HCT116 (cell line): ENCODE measurements around the gene KCNA2. TPM values are rescaled to one million over a fixed set of nuclear protein-coding genes. Genes with fewer than 3 reads are reported as not detected.

ENCODE experiments used
- ATAC-seq: fragments of 200-7000 bp; cut with Tn5 transposase; 2 replicates; pipeline ENCODE4 v1.9.1; 2020; ENCODE audit warnings: mild to moderate bottlenecking, moderate library complexity
- BruUV-seq: library from RNA; stranded (reverse); fragments of 400-500 nt; replicated peaks from 2 replicates; lab custom pipeline; 2021; lab: Mats Ljungman, UMichigan
- CTCF ChIA-PET: fragments of 300-600 bp; sonication (Branson Sonifier 250); formaldehyde crosslinking; loops from one replicate; lab custom pipeline; 2021; ENCODE audit warnings: antibody characterized with exemption; lab: Charles Lee
- POLR2A ChIA-PET: fragments of 300-600, 350-600 bp; sonication (Branson Sonifier 250); formaldehyde crosslinking; loops from one replicate; lab custom pipeline; 2021; ENCODE audit warnings: antibody characterized with exemption; lab: Charles Lee
- RAD21 ChIA-PET, 2 experiments: fragments of 300-600 bp; sonication (Branson Sonifier 250); formaldehyde crosslinking; loops; one replicate each; lab custom pipeline; 2023; ENCODE audit warnings: low total read pairs in 2 of 2; ENCODE audit not compliant: uncharacterized antibody in 2 of 2, unreplicated experiment in 2 of 2, low non-redundant PET in 1 of 2; lab: Charles Lee
- DNase-seq: peaks from one replicate; pipeline ENCODE4 v3.0.0-alpha.2; 2010; ENCODE audit warnings: low read depth, low spot score
- H2AFZ ChIP-seq: fragments of 200-600 bp; shearing (Covaris generic), sonication (generic); 2 replicates; pipeline ENCODE4 v1.6.1; 2017; ENCODE audit warnings: low read depth, mixed run types, mixed read lengths, antibody characterized with exemption, low read length; ENCODE audit not compliant: poor library complexity, severe bottlenecking
- H3K27ac ChIP-seq: 2 replicates; pipeline ENCODE4 v1.5.1; 2012; ENCODE audit warnings: low read depth, low read length
- H3K27me3 ChIP-seq: fragments of 200-600 bp; sonication (generic); 2 replicates; pipeline ENCODE4 v1.6.1; 2016; ENCODE audit warnings: mixed run types, low read length, mixed read lengths; ENCODE audit not compliant: insufficient read depth
- H3K36me3 ChIP-seq, 2 experiments: fragments of 200-500 bp in 1 of 2; fragments of 200-600 bp in 1 of 2; sonication (Bioruptor generic) in 1 of 2; sonication (generic) in 1 of 2; 2 replicates each; pipeline versions ENCODE4 v1.5.1 to v1.6.1; 2014 to 2016; ENCODE audit warnings: low read length in 2 of 2, inconsistent platforms in 1 of 2, mixed read lengths in 1 of 2, mixed run types in 1 of 2; ENCODE audit not compliant: insufficient read depth in 2 of 2, control insufficient read depth in 1 of 2
- H3K4me1 ChIP-seq, 2 experiments: fragments of 200-600 bp in 1 of 2; sonication (generic) in 1 of 2; 2 replicates each; pipeline versions ENCODE4 v1.5.1 to v1.6.1; 2012 to 2017; ENCODE audit warnings: low read length in 2 of 2, inconsistent platforms in 1 of 2, mild to moderate bottlenecking in 1 of 2, mixed read lengths in 1 of 2, mixed run types in 1 of 2, moderate library complexity in 1 of 2; ENCODE audit not compliant: insufficient read depth in 2 of 2, control insufficient read depth in 1 of 2
- H3K4me2 ChIP-seq: fragments of 200-600 bp; sonication (generic); 2 replicates; pipeline ENCODE4 v1.6.1; 2017; ENCODE audit warnings: mixed run types, low read length, mixed read lengths
- H3K4me3 ChIP-seq, 2 experiments: fragments of 200-600 bp in 1 of 2; sonication (generic) in 1 of 2; replicated peaks in 1 of 2; 2 replicates each; pipeline ENCODE4 v1.5.1; 2011 to 2016; ENCODE audit warnings: low read length in 2 of 2, control low read depth in 1 of 2, low read depth in 1 of 2, mild to moderate bottlenecking in 1 of 2, mixed read lengths in 1 of 2, mixed run types in 1 of 2
- H3K79me2 ChIP-seq: fragments of 200-600 bp; sonication (generic); 2 replicates; pipeline ENCODE4 v1.6.1; 2017; ENCODE audit warnings: mild to moderate bottlenecking, mixed run types, low read length, moderate library complexity, mixed read lengths; ENCODE audit not compliant: insufficient read depth
- H3K9ac ChIP-seq: fragments of 200-600 bp; sonication (generic); 2 replicates; pipeline ENCODE4 v1.6.1; 2016; ENCODE audit warnings: low read length, mixed read lengths
- H3K9me2 ChIP-seq: fragments of 200-600 bp; sonication (generic), shearing (Covaris generic); 2 replicates; pipeline ENCODE4 v1.6.1; 2017; ENCODE audit warnings: mixed run types, mild to moderate bottlenecking, moderate library complexity; ENCODE audit not compliant: insufficient read depth
- H3K9me3 ChIP-seq, 2 experiments: fragments of 200-500 bp in 1 of 2; fragments of 200-600 bp in 1 of 2; sonication (Bioruptor generic) in 1 of 2; sonication (generic) in 1 of 2; 2 replicates each; pipeline ENCODE4 v1.6.1; 2014 to 2017; ENCODE audit warnings: low read length in 2 of 2, mixed read lengths in 2 of 2, inconsistent platforms in 1 of 2, low read depth in 1 of 2, mild to moderate bottlenecking in 1 of 2, mixed run types in 1 of 2, moderate library complexity in 1 of 2; ENCODE audit not compliant: control insufficient read depth in 1 of 2, insufficient read depth in 1 of 2
- H4K20me1 ChIP-seq: fragments of 200-600 bp; sonication (generic), shearing (Covaris generic); 2 replicates; pipeline ENCODE4 v1.6.1; 2017; ENCODE audit warnings: mixed run types, mild to moderate bottlenecking, moderate library complexity; ENCODE audit not compliant: insufficient read depth
- JUND ChIP-seq: IDR thresholded peaks from 2 replicates; pipeline ENCODE4 v1.6.1; 2012
- SP1 ChIP-seq: IDR thresholded peaks from 2 replicates; pipeline ENCODE4 v1.6.1; 2012; ENCODE audit warnings: low read depth
- TCF7L2 ChIP-seq: IDR thresholded peaks from 2 replicates; pipeline ENCODE4 v1.7.0; 2011; ENCODE audit warnings: borderline replicate concordance, inconsistent platforms; ENCODE audit not compliant: insufficient read depth, insufficient read length; ENCODE audit errors: extremely low read depth
- YY1 ChIP-seq: IDR thresholded peaks from 2 replicates; pipeline ENCODE4 v1.6.1; 2011; ENCODE audit warnings: low read length, low read depth, moderate library complexity, mild to moderate bottlenecking; ENCODE audit not compliant: insufficient replicate concordance; ENCODE audit errors: extremely low read depth
- ZFX ChIP-seq: fragments of 450-650 bp; IDR thresholded peaks from 2 replicates; pipeline ENCODE4 v1.6.1; 2017
- intact Hi-C: fragments of 100-400 bp; cut with micrococcal nuclease; formaldehyde crosslinking; loops from 2 replicates; pipeline ENCODE4 v1.10.0; 2022
- total RNA-seq: library from RNA; stranded (reverse); gene quantifications from one replicate; pipeline ENCODE4 v1.2.1, GENCODE V29; 2021; ENCODE audit not compliant: unreplicated experiment
- TF ChIP-seq, protein P1 (sequence below): IDR thresholded peaks from 2 replicates; pipeline ENCODE4 v1.6.1; 2012; ENCODE audit warnings: low read depth
- TF ChIP-seq, protein P2 (sequence below): IDR thresholded peaks from 2 replicates; pipeline ENCODE4 v1.6.1; 2012
- TF ChIP-seq, protein P3 (sequence below): IDR thresholded peaks from 2 replicates; pipeline ENCODE4 v1.6.1; 2012

KCNA2 gene
- total RNA-seq, 1 experiment from 2014 or later = not detected

DNA sequence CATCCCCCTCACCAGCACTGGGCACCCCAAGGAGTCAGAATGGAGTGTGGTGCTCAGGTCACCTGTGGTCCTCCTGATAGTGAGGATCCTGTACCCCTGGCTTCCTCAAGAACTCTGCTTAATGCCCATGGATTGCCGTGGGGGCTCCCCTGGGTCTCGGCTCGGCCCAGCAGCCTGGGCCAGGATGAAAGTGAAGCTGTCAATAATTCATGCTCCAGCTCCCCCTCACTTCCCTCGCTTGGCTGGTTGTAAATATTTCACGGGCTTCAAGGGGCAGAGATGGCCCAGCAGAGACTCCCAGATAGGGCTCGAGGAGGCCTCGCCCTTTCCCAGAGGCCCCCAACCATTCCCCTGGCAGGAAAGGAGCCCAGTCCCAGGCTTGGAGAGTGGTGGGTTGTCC, 44.6 kb downstream of the KCNA2 start:
- H3K4me2 ChIP-seq = no peak overlapping the region
- POLR2A ChIA-PET = no interaction called here
- CTCF ChIA-PET = no interaction called here
- no peaks in the 10 kb centered on the region for H3K9me3 ChIP-seq
- TF ChIP-seq SP1 (no peak), YY1 (no peak), TCF7L2 (no peak), ZFX (no peak), JUND (no peak)
- TF ChIP-seq, protein P1, sequence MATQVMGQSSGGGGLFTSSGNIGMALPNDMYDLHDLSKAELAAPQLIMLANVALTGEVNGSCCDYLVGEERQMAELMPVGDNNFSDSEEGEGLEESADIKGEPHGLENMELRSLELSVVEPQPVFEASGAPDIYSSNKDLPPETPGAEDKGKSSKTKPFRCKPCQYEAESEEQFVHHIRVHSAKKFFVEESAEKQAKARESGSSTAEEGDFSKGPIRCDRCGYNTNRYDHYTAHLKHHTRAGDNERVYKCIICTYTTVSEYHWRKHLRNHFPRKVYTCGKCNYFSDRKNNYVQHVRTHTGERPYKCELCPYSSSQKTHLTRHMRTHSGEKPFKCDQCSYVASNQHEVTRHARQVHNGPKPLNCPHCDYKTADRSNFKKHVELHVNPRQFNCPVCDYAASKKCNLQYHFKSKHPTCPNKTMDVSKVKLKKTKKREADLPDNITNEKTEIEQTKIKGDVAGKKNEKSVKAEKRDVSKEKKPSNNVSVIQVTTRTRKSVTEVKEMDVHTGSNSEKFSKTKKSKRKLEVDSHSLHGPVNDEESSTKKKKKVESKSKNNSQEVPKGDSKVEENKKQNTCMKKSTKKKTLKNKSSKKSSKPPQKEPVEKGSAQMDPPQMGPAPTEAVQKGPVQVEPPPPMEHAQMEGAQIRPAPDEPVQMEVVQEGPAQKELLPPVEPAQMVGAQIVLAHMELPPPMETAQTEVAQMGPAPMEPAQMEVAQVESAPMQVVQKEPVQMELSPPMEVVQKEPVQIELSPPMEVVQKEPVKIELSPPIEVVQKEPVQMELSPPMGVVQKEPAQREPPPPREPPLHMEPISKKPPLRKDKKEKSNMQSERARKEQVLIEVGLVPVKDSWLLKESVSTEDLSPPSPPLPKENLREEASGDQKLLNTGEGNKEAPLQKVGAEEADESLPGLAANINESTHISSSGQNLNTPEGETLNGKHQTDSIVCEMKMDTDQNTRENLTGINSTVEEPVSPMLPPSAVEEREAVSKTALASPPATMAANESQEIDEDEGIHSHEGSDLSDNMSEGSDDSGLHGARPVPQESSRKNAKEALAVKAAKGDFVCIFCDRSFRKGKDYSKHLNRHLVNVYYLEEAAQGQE = no peak
- TF ChIP-seq, protein P2, sequence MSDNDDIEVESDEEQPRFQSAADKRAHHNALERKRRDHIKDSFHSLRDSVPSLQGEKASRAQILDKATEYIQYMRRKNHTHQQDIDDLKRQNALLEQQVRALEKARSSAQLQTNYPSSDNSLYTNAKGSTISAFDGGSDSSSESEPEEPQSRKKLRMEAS = no peak
- TF ChIP-seq, protein P3, sequence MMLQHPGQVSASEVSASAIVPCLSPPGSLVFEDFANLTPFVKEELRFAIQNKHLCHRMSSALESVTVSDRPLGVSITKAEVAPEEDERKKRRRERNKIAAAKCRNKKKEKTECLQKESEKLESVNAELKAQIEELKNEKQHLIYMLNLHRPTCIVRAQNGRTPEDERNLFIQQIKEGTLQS = no peak
- TF ChIP-seq, all 23 proteins: peak for 0
- no TSS peak for BruUV-seq
- Histone ChIP-seq H3K4me3 (no peak overlapping the region), H2AFZ (no peak overlapping the region), H3K27me3 (peaks cover 52% of the 10 kb centered on the region), H3K27ac (no peak overlapping the region), H4K20me1 (no peaks in the 10 kb centered on the region), H3K4me1 (no peaks in the 10 kb centered on the region), H3K36me3 (no peaks in the 10 kb centered on the region), H3K9me2 (no peaks in the 10 kb centered on the region), H3K9ac (no peak overlapping the region), H3K79me2 (no peaks in the 10 kb centered on the region)
- intact Hi-C loops = no loop called here
- RAD21 ChIA-PET = no interaction called here
- ATAC-seq (no peak), DNase-seq (no peak)
